ENCODE measurements around the gene SPATS2L.

Gene SPATS2L

GRCh38 chr2:200472853-200473464 lies 166.5 kb downstream of the SPATS2L start:
- DNase-seq = no peak

DNA sequence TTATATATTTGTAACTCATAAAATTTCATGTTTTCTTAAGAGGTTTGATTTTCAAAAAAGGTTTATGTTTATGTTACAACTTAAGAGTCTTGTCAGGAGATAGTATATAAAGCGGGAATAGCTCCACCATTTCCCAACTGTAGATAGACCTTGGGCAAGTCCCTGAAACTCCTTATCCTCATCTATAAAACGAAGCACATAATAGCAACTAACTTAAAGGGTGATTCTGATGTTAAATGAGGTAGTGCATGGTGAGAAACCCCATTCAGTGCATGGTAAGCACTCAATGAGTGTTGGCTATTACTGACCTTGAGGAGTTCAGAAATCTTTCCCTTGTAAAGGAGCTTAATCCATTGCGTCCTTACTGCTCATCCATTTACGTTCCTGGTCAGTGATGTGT lies 169.3 kb downstream of the SPATS2L start:
- no peak for DNase-seq

- DNase-seq = no peak
Measured at GRCh38 chr2:200476836-200477235, 170.3 kb downstream of the SPATS2L start.

- DNase-seq = no peak
Measured at GRCh38 chr2:200477667-200478131, 171.2 kb downstream of the SPATS2L start.

DNA sequence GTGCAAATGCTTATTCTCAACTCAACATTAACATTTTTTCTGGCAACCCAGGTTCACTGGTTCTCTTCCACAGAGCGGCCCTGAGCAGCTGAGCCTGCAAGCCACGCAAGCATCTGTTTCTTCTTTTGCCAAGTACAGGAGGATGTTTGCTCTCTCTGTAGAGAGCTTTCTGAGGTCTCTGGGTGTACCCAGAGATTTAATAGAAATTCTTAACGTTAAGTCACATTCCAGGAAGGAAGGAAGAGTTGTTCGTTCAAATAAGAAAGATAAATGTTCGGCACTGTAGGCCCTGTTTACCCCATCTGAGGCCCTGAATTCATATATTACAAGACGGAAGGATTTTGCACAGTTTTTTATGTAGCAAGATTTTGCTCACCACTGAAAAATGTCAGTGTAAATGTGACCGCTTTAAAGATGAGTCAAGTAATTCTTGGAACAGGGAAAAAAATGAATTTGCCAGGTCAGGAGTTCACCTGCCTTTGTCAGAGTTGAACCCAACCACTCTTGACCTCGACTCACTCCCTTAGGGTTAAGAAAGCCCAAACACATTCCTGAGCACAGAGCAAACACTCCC lies 173.3 kb downstream of the SPATS2L start:
- no peak for DNase-seq

GRCh38 chr2:200482194-200482593 lies 175.7 kb downstream of the SPATS2L start:
- DNase-seq = no peak

- no peak for DNase-seq
Measured at GRCh38 chr2:200483729-200484198, 177.3 kb downstream of the SPATS2L start.

DNA sequence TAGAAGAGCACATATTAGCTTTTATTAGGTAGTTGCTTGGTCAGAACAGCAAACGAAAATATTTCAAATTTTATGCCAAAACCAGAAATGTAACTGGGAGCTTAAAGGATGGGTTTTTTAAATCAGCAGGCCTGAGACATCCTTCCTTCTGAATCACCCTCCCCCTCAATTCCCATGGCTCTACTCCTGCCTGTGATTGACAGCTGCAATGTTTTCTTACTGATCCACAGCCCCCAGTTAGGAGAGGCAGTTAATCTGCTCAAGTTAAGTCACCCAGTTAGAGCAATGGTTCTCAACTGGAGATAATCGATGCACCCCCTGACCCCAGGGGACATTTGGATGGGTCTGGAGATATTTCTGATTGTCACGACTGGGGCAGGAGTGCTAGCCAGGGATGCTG lies 178.4 kb downstream of the SPATS2L start:
- no peak for DNase-seq

GRCh38 chr2:200486529-200486928 lies 180.0 kb downstream of the SPATS2L start:
- no peak for DNase-seq

DNA sequence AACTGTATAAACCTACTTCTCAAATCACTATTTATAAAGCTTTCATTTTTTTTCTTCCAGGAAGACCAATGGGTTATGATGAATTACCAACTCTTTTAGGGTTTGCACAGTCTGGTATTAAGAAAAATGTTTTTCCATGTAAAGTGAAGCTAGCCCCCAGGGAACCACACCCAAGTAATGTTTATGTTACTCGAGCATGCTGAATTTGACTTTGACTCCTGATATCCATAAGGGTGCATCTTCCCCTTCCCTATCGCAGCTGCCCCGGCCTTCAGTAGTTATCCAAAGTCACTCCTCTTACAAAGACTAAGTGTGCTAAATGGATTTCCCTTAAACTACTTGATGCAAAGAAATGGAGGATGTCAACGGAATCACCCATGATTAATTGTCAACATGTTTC lies 181.7 kb downstream of the SPATS2L start:
- no peak for DNase-seq

DNA sequence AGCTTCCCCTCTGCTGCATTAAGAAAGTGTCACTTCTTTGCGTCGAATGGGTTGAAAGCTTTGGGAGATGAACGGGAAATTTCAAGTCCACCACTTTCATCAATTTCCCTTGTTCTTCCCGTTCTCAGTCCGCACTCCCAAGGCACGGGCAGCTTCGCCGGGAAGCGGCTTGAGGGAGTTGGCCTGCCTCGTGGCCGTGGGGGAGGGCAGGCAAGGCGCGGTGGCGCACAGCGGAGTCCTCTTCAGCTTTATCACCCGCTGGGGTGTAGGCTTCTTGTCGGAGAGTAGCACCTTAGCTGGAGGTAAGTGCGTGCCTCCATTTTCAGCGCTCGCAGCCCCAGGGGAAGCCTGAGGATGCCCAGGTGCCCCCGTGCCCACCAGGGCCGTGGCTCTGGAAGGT lies 183.5 kb downstream of the SPATS2L start:
- no peak for DNase-seq

DNA sequence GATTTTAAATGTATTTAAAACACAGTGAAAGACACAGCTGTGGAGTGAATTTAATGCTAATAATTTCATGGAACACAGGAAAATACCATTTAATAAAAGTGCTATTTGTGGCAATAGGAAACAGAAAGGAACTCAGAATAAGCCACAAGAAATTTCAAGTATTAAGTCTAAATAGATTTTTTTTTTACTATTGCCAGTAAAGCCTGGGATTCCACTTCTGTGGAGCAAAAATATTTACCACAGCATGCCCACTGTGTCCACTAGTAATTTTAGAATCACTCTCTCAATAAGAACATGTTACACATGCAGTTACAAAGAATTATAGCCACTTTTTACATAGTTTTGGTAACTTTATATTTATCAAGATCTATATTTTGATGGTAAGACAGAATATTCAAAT lies 186.2 kb downstream of the SPATS2L start:
- DNase-seq = no peak

- no peak for DNase-seq
Measured at GRCh38 chr2:200494048-200494447, 187.6 kb downstream of the SPATS2L start.

DNA sequence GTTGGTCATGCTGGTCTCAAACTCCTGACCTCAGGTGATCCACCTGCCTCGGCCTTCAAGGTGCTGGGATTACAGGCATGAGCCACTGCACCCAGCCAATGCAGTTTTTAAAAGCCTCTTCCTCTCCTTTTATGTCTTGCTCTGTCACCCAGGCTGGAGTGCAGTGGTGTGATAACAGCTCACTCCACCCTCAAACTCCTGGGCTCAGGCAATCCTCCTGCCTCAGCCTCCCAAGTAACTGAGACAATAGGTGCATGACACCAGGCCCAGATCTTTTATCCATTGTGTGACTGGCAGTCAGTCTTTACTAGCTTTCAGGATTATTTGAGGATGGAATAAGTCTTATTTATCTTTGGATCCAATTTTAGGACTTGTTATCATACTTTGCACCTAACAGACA lies 190.2 kb downstream of the SPATS2L start:
- no peak for DNase-seq

DNA sequence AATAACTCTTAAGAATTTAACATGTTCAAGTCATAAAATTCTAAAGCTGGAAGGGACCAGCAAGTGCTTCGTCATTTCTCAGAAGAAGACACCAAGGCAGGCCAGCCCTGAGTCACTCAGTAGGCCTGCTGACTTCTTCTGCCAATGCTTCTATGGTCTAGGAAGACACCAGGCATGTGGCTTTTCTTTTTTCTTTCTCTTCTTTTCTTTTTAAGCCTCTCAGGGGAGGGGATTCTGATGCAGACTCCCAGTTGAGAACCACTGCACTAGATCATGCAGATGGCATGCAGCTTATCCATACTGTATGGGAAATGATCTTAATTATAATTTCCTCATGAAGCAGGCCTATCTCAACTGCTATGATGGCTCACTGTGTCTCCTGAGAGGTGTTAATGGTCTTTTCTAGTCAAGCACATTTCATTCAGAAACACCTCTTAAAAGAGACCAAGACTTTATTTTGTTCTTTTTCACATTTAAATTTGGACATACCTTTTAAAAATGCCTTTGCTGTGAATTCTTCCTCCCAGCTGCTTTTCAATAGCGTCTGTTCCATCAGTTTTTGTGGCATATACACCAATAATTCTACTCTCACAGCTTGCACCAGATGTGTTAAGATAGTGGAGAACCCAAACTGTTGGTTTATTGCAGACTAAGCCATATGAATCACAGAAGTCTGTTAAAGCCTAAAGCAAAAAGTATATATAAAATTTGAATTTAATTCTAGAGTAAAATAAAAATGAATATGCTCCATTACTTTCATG lies 192.1 kb downstream of the SPATS2L start:
- no peak for DNase-seq

- no peak for DNase-seq
Measured at GRCh38 chr2:200502196-200502595, 195.7 kb downstream of the SPATS2L start.

- no peak for DNase-seq
Measured at GRCh38 chr2:200506679-200507078, 200.2 kb downstream of the SPATS2L start.

DNA sequence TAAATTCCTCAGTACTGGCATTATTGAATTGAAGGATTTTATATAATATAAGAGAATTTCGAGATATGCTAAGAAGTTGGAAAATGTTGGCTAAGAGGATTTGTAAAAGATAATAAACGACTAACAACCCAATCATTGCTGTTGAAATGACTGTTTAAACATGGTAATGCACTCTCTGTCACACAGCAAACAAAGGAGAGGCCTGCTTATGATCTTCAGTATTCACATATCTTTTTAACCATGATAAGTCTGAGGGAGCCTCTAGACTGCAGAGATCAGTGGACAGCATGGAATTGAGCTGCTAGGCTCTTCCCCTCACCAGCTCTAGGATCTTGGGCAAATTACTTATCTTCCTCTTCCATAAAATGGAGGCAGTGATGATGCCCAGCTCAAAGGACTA lies 200.7 kb downstream of the SPATS2L start:
- DNase-seq = no peak

DNA sequence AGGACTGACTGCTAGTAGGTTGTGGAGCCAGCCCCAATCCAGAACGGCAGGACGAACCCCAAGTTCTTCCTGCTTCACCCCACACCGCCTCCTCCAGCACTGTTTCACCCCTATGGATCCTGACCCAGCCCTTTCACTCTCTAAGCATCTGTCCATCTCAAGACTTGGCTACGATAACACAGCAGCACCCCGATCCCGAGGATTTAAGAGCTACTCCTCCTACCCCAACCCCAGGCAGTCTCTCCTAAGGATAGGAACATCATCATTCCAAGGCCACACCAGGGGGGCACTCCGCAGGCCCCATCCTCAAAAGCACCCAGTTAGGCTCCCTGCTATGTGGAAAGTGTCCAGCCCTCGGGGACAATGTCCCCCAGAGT lies 202.7 kb downstream of the SPATS2L start:
- no peak for DNase-seq

- DNase-seq = peak; percentile 90
Measured at GRCh38 chr2:200509612-200510433, 203.3 kb downstream of the SPATS2L start, which contains the start of gene KCTD18. Gene KCTD18 (minus strand): TSS chr2:200510068. CDS start chr2:200507016, 3,052 bp downstream.

DNA sequence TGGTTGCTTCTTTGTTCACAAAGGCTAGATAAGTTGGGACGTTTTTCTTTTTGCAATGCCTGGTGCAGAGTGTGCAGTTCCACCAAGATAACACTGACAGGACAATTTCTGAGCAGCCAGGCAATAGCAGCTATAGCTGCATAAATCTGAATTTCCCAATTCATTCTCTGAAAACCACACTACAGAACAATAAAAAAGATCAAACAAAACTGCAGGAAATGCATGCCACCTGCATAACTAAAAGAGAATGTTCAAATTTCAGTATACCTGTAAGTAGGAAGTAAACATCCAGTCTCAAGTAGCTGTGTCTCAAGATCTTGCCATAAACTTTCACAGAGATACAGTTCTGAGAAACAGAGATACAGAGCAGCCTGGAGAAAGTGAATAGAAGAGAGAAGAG lies 208.7 kb downstream of the SPATS2L start:
- DNase-seq = no peak

GRCh38 chr2:200523158-200523557 lies 216.7 kb downstream of the SPATS2L start:
- DNase-seq = no peak

- DNase-seq = no peak
Measured at GRCh38 chr2:200523604-200524003, 217.1 kb downstream of the SPATS2L start.
